Measurements from ENCODE around the gene ULK1. TPM values are rescaled to one million over a fixed set of nuclear protein-coding genes. Genes with fewer than 3 reads are reported as not detected.
"Not testable (repeated sequence)": the region's sequence is repeated elsewhere in the genome, so short reads cannot be mapped to it uniquely, and the experiment has no call there.

ULK1 gene
- total RNA-seq, 1 donor from 2014 or later = 49.8 TPM

GRCh38 chr12:131948166-131948712, 53.8 kb downstream of the ULK1 start:
- DNase-seq (no peak), ATAC-seq (ENCODE audit: poor library complexity) (no peak)
- intact Hi-C loops (cut with DNase I) = loop anchor here (10.0 kb wide), 1 partner anchor 113 kb away; no protein-coding TSS in a partner anchor

- ATAC-seq (ENCODE audit: poor library complexity); DNase-seq: not testable (repeated sequence)
- intact Hi-C loops (cut with DNase I) = loop anchor here (10.0 kb wide), 1 partner anchor 114 kb away; no protein-coding TSS in a partner anchor
These were observed 54.5 kb downstream of the ULK1 start for GRCh38 chr12:131948713-131949430.

DNA sequence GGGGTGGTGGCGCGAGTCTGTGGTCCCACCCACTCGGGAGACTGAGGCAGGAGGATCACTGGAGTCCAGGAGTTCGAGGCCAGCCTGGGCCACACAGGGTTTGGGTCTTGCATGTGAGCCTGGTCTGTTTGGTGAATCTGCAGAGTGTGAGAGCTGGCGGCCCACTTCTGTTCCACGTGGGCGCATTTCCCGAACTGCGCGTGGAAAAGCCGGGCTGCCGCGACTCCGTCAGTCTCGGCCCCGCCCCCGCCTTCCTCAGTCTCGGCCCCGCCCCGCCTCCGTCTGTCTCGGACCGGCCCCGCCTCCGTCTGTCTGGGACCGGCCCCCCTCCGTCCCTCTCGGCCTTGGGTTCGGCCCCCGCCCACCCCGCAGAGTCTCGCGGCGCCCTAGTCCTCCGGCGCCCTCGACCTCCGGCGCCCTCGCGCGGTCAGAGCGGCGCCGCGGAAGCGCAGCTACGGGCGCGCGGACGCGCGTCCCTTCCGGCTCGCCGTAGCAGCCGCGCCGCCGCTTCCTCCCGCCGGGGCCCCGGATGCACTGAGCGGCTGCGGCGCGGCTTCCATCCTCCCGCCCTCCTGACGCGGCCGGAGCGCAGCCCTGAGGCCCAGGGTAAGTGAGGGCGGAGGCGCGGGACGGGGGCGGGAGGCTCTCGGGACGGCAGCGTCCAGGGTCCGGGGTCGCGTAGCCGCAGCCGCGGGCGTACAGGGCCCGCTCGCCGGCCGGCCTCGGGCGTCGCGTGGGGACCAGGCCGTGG, 55.2 kb downstream of the ULK1 start, which contains the start of gene EP400:
Gene EP400, plus strand, starts transcription at position 512 of the 751 bp plus-strand sequence. CDS start 10,678 bp downstream, outside the sequence.
- DNase-seq = peak; percentile 98
- ATAC-seq (ENCODE audit: poor library complexity) = peak; percentile 98
- intact Hi-C loops (cut with DNase I) = loop anchor here (10.0 kb wide), 1 partner anchor 115 kb away; no protein-coding TSS in a partner anchor

DNA sequence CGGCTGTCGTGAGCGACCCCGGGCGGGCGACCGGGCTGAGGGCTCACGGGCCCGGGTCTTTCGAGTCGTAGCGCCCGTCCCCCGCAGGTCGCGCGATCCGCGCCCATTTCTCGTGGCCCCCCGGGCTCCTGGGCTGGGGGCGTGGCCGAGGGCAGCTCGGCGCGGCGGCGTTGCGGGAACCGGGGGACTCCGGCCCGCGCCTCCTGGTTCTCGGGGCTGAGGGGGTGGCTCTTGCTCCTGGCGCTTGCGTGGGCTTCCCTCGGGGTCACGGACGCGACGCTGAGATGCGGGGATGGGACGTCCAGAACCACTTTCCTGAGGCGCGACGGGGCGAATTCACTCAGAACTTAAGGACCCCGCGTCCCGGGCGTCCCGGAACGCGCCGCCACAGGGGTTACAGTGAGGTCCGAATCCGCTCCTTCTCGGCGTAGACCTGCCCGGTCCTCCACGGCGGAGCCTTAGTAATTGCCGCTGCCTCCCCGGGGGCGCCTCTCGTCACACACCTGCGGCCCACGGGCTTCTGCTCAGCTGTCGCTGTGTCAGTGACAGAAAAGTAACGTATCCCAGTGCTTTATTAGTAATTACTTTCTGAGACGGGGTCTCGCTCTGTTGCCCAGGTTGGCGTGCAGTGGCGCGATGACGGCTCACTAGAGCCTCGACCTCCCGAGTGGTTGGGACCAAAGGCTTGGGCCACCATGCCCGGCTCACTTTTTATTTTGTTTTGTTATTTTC, 55.9 kb downstream of the ULK1 start:
- intact Hi-C loops (cut with DNase I) = no loop called here
- ATAC-seq (ENCODE audit: poor library complexity) = no peak
- DNase-seq = peak; percentile 61

DNA sequence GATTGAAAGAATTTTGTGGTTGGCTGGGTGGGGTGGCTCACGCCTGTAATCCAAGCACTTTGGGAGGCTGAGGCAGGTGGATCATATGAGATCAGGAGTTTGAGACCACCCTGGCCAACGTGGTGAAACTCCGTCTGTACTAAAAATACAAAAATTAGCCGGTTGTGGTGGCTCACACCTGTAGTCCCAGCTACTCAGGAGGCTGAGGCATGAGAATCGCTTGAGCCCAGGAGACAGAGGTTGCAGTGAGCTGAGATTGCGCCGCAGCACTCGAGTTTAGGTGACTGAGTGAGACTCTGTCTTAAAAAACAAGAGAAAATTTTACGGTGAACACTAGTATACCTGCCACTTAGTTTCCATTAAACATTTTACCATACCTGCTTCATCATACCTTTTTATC, 59.4 kb downstream of the ULK1 start:
- DNase-seq = peak; percentile 9
- ATAC-seq (ENCODE audit: poor library complexity); intact Hi-C loops (cut with DNase I): not testable (repeated sequence)

- peak; percentile 11 for DNase-seq
- intact Hi-C loops (cut with DNase I); ATAC-seq (ENCODE audit: poor library complexity): not testable (repeated sequence)
These were observed 60.0 kb downstream of the ULK1 start for GRCh38 chr12:131954460-131954859.

- intact Hi-C loops (cut with DNase I) = no loop called here
- no peak for ATAC-seq (ENCODE audit: poor library complexity)
- no peak for DNase-seq
These were observed 64.7 kb downstream of the ULK1 start for GRCh38 chr12:131959116-131959515.

- intact Hi-C loops (cut with DNase I) = no loop called here
- DNase-seq (no peak), ATAC-seq (ENCODE audit: poor library complexity) (no peak)
These were observed 65.5 kb downstream of the ULK1 start for GRCh38 chr12:131959641-131960589.

DNA sequence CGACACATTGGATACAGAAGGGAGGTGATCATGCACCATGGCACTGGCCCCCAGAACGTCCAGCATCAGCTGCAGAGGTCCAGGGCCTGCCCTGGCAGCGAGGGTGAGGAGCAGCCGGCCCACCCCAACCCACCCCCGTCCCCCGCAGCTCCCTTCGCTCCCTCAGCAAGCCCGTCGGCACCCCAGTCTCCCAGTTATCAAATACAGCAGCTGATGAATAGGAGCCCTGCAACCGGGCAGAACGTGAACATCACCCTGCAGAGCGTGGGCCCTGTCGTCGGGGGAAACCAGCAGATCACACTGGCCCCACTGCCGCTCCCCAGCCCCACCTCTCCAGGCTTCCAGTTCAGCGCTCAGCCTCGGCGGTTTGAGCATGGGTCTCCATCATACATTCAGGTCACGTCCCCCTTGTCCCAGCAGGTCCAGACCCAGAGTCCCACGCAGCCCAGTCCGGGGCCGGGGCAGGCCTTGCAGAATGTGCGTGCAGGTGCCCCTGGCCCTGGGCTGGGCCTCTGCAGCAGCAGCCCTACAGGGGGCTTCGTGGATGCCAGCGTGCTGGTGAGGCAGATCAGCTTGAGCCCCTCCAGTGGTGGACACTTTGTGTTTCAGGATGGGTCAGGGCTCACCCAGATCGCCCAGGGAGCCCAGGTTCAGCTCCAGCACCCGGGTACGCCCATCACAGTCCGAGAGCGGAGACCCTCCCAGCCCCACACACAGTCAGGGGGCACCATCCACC, 66.3 kb downstream of the ULK1 start:
- DNase-seq; ATAC-seq (ENCODE audit: poor library complexity); intact Hi-C loops (cut with DNase I): not testable (repeated sequence)

DNA sequence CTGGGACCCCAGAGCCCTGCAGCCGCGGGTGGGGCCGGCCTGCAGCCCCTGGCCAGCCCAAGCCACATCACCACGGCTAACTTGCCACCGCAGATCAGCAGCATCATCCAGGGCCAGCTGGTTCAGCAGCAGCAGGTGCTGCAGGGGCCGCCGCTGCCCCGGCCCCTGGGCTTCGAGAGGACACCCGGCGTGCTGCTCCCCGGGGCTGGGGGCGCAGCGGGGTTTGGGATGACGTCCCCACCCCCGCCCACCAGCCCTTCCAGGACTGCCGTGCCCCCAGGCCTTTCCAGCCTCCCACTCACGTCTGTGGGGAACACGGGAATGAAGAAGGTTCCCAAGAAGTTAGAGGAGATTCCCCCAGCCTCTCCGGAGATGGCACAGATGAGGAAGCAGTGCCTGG, 66.9 kb downstream of the ULK1 start:
- ATAC-seq (ENCODE audit: poor library complexity); DNase-seq; intact Hi-C loops (cut with DNase I): not testable (repeated sequence)

GRCh38 chr12:131962069-131962468, 67.6 kb downstream of the ULK1 start:
- peak; percentile 85 for ATAC-seq (ENCODE audit: poor library complexity)
- intact Hi-C loops (cut with DNase I) = no loop called here
- DNase-seq = no peak

- no peak for DNase-seq
- ATAC-seq (ENCODE audit: poor library complexity) = no peak
- intact Hi-C loops (cut with DNase I) = no loop called here
These were observed 69.0 kb downstream of the ULK1 start for GRCh38 chr12:131963381-131963780.

DNA sequence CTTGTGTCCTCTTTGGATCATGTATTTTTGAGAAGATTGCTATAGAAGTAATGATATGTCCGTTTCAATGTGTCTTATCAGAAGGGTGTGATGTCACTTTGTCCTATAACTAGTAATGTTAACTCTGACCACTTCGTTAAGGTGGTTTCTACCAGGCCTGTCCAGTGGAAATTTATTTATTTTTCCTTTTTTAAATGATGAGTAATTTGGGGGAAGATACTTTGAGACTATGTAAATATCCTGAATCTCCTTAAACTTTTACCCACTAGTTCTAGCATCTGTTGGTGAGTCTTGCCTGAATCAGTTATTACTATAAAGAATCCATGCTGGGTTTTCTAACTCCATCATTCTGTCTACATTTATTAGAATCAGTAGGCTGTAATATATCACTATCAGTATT, 70.7 kb downstream of the ULK1 start:
- ATAC-seq (ENCODE audit: poor library complexity) (no peak), DNase-seq (no peak)
- intact Hi-C loops (cut with DNase I) = no loop called here

GRCh38 chr12:131971226-131971625, 76.8 kb downstream of the ULK1 start:
- intact Hi-C loops (cut with DNase I) = no loop called here
- DNase-seq = no peak
- peak; percentile 27 for ATAC-seq (ENCODE audit: poor library complexity)

Measured in Right ventricle myocardium superior (tissue), 1 donor.